Choroid plexus epithelial cell (primary cell): ENCODE results near the gene ZNG1B.
"Not testable (repeated sequence)": the region's sequence is repeated elsewhere in the genome, so short reads cannot be mapped to it uniquely, and the experiment has no call there.

ENCODE experiments used
- DNase-seq: peaks from one replicate; pipeline ENCODE4 v3.0.0-alpha.2; 2010; ENCODE audit warnings: low read depth
- H3K4me3 ChIP-seq: 2 replicates; pipeline ENCODE4 v1.5.1; 2011; ENCODE audit warnings: low read depth, mild to moderate bottlenecking, control low read depth, low read length, moderate library complexity

Gene ZNG1B

GRCh38 chr2:113528126-113528525, 90.6 kb downstream of the ZNG1B start:
- H3K4me3 ChIP-seq, DNase-seq: not testable (repeated sequence)

GRCh38 chr2:113528904-113529303, 91.4 kb downstream of the ZNG1B start:
- not testable (repeated sequence) for DNase-seq, H3K4me3 ChIP-seq

- not testable (repeated sequence) for H3K4me3 ChIP-seq, DNase-seq
These were observed 95.5 kb downstream of the ZNG1B start for GRCh38 chr2:113532991-113533390.

GRCh38 chr2:113536573-113536972, 99.1 kb downstream of the ZNG1B start:
- not testable (repeated sequence) for DNase-seq, H3K4me3 ChIP-seq

- not testable (repeated sequence) for DNase-seq, H3K4me3 ChIP-seq
These were observed 103.3 kb downstream of the ZNG1B start for GRCh38 chr2:113540834-113541203.

- peak; percentile 17 for DNase-seq
- peak overlapping the region; percentile 49 for H3K4me3 ChIP-seq
These were observed 103.9 kb downstream of the ZNG1B start for GRCh38 chr2:113541204-113541975.

GRCh38 chr2:113541976-113542485, 104.5 kb downstream of the ZNG1B start:
- peak overlapping the region; percentile 32 for H3K4me3 ChIP-seq
- not testable (repeated sequence) for DNase-seq

- DNase-seq, H3K4me3 ChIP-seq: not testable (repeated sequence)
These were observed 105.0 kb downstream of the ZNG1B start for GRCh38 chr2:113542529-113542928.
